Body of pancreas (tissue), 4 donors: ENCODE data around the gene HSFX1. TPM values are rescaled to one million over a fixed set of nuclear protein-coding genes. Genes with fewer than 3 reads are reported as not detected.

ENCODE experiments used
- ATAC-seq: fragments of 150-250 bp; one replicate; pipeline ENCODE4 v1.9.1; 2016
- DNase-seq, 4 donors: peaks; one replicate each; pipeline ENCODE4 v3.0.0-alpha.2; 2019
- H3K27ac ChIP-seq, 4 donors: fragments of 200-600 bp; sonication (generic); 1 replicate in 3 of 4; 2 replicates in 1 of 4; pipeline versions ENCODE4 v1.5.1 to v1.6.1; 2016 to 2019; ENCODE audit warnings: mild to moderate bottlenecking in 1 of 4, mixed read lengths in 1 of 4, moderate library complexity in 1 of 4
- H3K27me3 ChIP-seq, 2 donors: fragments of 200-600 bp; sonication (generic); one replicate each; pipeline ENCODE4 v1.6.0; 2016; ENCODE audit warnings: mild to moderate bottlenecking in 1 of 2
- H3K36me3 ChIP-seq, 2 donors: fragments of 200-600 bp; sonication (generic); replicated peaks in 1 of 2; 2 replicates each; pipeline ENCODE4 v1.5.1; 2016; ENCODE audit warnings: low read depth in 2 of 2; ENCODE audit not compliant: insufficient read depth in 1 of 2
- H3K4me1 ChIP-seq: fragments of 200-600 bp; sonication (generic); one replicate; pipeline ENCODE4 v1.6.0; 2016
- H3K4me3 ChIP-seq, 2 donors: fragments of 200-600 bp; sonication (generic); 1 replicate in 1 of 2; 2 replicates in 1 of 2; pipeline ENCODE4 v1.5.1; 2016 to 2019
- H3K9me3 ChIP-seq, 3 donors: fragments of 200-600 bp; sonication (generic); 1 replicate in 2 of 3; 2 replicates in 1 of 3; pipeline ENCODE4 v1.5.1; 2016
- POLR2A ChIP-seq, 3 donors: fragments of 450-650 bp; IDR thresholded peaks; one replicate each; pipeline ENCODE4 v1.6.1; 2016; ENCODE audit warnings: antibody characterized with exemption in 3 of 3, mild to moderate bottlenecking in 2 of 3
- WGBS, 2 donors: methylation state at CpG; one replicate each; pipeline ENCODE4 v1.1.5; 2017; 5-methylcytosine and 5-hydroxymethylcytosine counted together
- intact Hi-C: fragments of 100-400 bp; cut with DNase I; formaldehyde crosslinking; loops from one replicate; pipeline ENCODE4 v1.15.1; 2023
- small RNA-seq: library from RNA; depleted of rRNA; stranded (forward); fragments of <200 nt; gene quantifications from one replicate; pipeline ENCODE3, GENCODE V24; 2016
- total RNA-seq, 2 donors: library from RNA; depleted of rRNA; stranded (reverse); fragments of >200 nt; gene quantifications; one replicate each; pipeline ENCODE4 v1.1.0, GENCODE V29; 2016
- TF ChIP-seq, protein P1 (sequence below), 7 experiments: fragments of 450-650 bp in 4 of 7; fragments of 200-600 bp in 3 of 7; sonication (generic) in 3 of 7; IDR thresholded peaks; one replicate each; pipeline ENCODE4 v1.5.1; 2016 to 2019; ENCODE audit warnings: antibody characterized with exemption in 7 of 7

Gene HSFX1
- total RNA-seq, 2 donors from 2014 or later, result 0.26 to 4.3 TPM

DNA sequence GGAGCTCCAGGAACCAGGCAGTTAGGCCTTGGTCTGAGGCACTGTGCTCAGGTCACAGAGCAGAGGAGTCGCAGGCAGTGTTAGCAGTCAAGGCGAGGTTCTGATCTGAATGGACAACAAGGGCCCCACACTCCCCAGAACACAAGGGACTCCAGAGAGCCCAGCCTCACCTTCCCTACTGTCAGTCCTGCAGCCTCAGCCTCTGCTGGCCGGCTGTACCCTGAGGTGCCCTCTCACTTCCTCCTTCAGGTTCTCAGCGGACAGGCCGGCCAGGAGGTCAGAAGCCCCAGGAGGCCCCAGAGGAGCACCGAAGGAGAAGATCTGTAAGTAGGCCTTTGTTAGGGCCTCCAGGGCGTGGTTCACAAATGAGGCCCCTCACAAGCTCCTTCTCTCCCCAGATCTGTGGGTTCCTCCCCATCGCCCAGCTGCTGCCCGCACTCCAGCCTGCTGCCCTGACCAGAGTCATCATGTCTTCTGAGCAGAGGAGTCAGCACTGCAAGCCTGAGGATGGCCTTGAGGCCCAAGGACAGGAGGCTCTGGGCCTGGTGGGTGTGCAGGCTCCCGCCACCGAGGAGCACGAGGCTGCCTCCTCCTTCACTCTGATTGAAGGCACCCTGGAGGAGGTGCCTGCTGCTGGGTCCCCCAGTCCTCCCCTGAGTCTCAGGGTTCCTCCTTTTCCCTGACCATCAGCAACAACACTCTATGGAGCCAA is 34.0 kb downstream of the HSFX1 start:
- no peaks in the 10 kb centered on the region for H3K27me3 ChIP-seq
- intact Hi-C loops, result no loop called here
- no peak overlapping the region for H3K4me3 ChIP-seq
- no peaks in the 10 kb centered on the region for H3K9me3 ChIP-seq
- DNase-seq (no peak), ATAC-seq (no peak)
- no peaks in the 10 kb centered on the region for H3K36me3 ChIP-seq
- H3K4me1 ChIP-seq, result no peaks in the 10 kb centered on the region
- TF ChIP-seq, protein P1, sequence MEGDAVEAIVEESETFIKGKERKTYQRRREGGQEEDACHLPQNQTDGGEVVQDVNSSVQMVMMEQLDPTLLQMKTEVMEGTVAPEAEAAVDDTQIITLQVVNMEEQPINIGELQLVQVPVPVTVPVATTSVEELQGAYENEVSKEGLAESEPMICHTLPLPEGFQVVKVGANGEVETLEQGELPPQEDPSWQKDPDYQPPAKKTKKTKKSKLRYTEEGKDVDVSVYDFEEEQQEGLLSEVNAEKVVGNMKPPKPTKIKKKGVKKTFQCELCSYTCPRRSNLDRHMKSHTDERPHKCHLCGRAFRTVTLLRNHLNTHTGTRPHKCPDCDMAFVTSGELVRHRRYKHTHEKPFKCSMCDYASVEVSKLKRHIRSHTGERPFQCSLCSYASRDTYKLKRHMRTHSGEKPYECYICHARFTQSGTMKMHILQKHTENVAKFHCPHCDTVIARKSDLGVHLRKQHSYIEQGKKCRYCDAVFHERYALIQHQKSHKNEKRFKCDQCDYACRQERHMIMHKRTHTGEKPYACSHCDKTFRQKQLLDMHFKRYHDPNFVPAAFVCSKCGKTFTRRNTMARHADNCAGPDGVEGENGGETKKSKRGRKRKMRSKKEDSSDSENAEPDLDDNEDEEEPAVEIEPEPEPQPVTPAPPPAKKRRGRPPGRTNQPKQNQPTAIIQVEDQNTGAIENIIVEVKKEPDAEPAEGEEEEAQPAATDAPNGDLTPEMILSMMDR (IDR thresholded peaks at IDR 0.05), result no peak
- no peak for TF ChIP-seq POLR2A (IDR thresholded peaks at IDR 0.05)
- 81 to 85% methylated on average over 2 to 4 of the region's 12 CpGs for WGBS, 2 donors
- H3K27ac ChIP-seq, result no peak overlapping the region

DNA sequence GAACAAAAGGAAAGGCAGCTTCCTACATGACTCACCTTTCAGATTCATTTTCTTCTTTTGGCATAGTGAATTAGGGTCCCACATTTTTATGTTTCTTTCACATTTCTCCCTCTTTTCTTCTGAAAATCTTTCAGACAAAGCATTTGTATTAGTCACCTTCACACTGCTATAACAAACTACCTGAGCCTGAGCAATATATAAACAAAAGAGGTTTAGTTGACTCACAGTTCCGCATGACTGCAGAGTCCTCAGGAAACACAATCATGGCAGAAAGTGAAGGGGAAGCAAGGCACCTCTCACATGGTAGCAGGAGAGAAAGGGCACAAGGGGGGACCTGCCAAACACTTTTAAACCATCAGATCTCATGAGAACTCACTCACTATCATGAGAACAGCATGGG is 44.8 kb downstream of the HSFX1 start:
- no peaks in the 10 kb centered on the region for H3K9me3 ChIP-seq
- no peaks in the 10 kb centered on the region for H3K27me3 ChIP-seq
- DNase-seq, result no peak
- no peak overlapping the region for H3K4me3 ChIP-seq
- H3K4me1 ChIP-seq, result no peaks in the 10 kb centered on the region
- no peaks in the 10 kb centered on the region for H3K36me3 ChIP-seq
- 89 to 92% methylated on average over 1 of the region's 1 CpG for WGBS, 2 donors
- H3K27ac ChIP-seq, result no peak overlapping the region
- no peak for ATAC-seq
- TF ChIP-seq, protein P1 (IDR thresholded peaks at IDR 0.05), result no peak
- TF ChIP-seq POLR2A (IDR thresholded peaks at IDR 0.05), result no peak
- intact Hi-C loops, result no loop called here

DNA sequence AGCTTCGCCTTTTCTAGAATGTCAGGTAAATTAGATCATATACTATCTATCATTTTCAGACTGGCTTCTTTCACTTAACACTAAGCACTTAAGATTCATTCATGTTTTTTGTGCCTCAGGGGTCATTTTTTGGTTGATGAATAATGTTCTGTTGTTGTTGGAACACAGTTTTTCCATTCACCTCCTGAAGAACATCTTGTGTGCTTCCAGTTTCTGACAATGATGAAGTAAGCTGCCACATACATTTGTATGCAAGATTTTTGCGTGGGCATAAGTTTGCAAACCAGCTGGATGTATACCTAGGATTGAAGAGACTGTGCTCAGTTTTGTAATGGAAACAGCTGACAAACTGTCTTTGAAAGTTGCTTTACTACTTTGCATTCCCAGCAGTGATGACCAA is 45.5 kb downstream of the HSFX1 start:
- no peak for ATAC-seq
- Histone ChIP-seq H3K9me3 (no peaks in the 10 kb centered on the region), H3K4me3 (no peak overlapping the region), H3K4me1 (no peaks in the 10 kb centered on the region), H3K36me3 (no peaks in the 10 kb centered on the region), H3K27ac (no peak overlapping the region), H3K27me3 (no peaks in the 10 kb centered on the region)
- no peak for DNase-seq
- intact Hi-C loops, result no loop called here
- TF ChIP-seq, protein P1 (IDR thresholded peaks at IDR 0.05), result no peak
- no peak for TF ChIP-seq POLR2A (IDR thresholded peaks at IDR 0.05)
- WGBS, 2 donors, result 74 to 85% methylated on average over 2 of the region's 2 CpGs

DNA sequence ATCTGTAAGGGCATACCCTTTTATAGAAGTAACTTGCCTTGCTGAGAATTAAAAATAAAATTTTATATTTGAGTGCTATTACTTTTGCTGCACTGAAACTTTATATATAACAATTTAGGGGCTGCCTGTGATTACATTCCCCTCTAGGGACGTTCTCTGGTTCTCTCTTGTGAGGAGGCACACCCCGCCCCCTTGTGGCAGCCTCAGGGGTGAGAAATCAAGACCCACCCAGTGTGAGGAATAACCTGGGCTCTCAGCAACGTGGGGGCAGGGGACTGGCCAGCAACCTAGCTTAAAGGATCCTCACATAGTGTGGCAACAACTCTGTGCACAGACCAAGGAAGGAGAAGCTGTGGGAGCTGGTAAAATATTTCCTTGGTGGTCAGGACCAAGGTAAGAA is 51.6 kb downstream of the HSFX1 start:
- TF ChIP-seq, protein P1 (IDR thresholded peaks at IDR 0.05), result peak in 5 of 7 experiments; percentile 14 to 26 (median 16)
- TF ChIP-seq POLR2A (IDR thresholded peaks at IDR 0.05), result no peak
- Histone ChIP-seq H3K4me1 (no peaks in the 10 kb centered on the region), H3K36me3 (no peaks in the 10 kb centered on the region), H3K9me3 (no peaks in the 10 kb centered on the region), H3K27ac (no peak overlapping the region), H3K27me3 (no peaks in the 10 kb centered on the region), H3K4me3 (no peak overlapping the region)
- DNase-seq, result peak in 3 of 4 donors; percentile 7 to 51 (median 21)
- intact Hi-C loops, result no loop called here
- no peak for ATAC-seq
- 0 to 2% methylated on average over 3 of the region's 3 CpGs for WGBS, 2 donors

Small RNA genes lying within 50 kb of the gene (small RNA-seq; reads per million reads assigned to genes)
- gene AC244098.1, result not detected
- not detected for gene AC244098.2
- gene AC244098.3, result not detected

Other genes starting within 250 kb of the HSFX1 start
- gene EOLA1, start 233.1 kb upstream of the HSFX1 start, total RNA-seq, result 1 to 10 TPM; 7.8 to 8.2 TPM
- gene HSFX3, start 224.1 kb upstream of the HSFX1 start, total RNA-seq, result not detected
- gene MAGEA9B, start 186.6 kb upstream of the HSFX1 start, total RNA-seq, result not detected
- gene HSFX2, start 178.8 kb upstream of the HSFX1 start, total RNA-seq, result not detected
- 1 to 10 TPM; 7.3 to 8.0 TPM for gene TMEM185A, start 142.3 kb upstream of the HSFX1 start, total RNA-seq
- gene MAGEA11, start 62.0 kb upstream of the HSFX1 start, total RNA-seq, result not detected
- gene MAGEA9, start 7.9 kb downstream of the HSFX1 start, total RNA-seq, result not detected
- gene MAGEA8, start 107.1 kb downstream of the HSFX1 start, total RNA-seq, result not detected
- gene HSFX4, start 155.5 kb downstream of the HSFX1 start, total RNA-seq, result not detected
- 10 to 100 TPM; 13.2 to 15.0 TPM for gene EOLA2, start 164.4 kb downstream of the HSFX1 start, total RNA-seq